HS-27A (cell line): ENCODE data around the gene C16orf92.
"Not testable (repeated sequence)": the region's sequence is repeated elsewhere in the genome, so short reads cannot be mapped to it uniquely, and the experiment has no call there.

ENCODE experiments used
- DNase-seq: peaks from one replicate; pipeline ENCODE4 v3.0.0-alpha.2; 2012; ENCODE audit warnings: low read depth, missing footprints

C16orf92 gene

DNA sequence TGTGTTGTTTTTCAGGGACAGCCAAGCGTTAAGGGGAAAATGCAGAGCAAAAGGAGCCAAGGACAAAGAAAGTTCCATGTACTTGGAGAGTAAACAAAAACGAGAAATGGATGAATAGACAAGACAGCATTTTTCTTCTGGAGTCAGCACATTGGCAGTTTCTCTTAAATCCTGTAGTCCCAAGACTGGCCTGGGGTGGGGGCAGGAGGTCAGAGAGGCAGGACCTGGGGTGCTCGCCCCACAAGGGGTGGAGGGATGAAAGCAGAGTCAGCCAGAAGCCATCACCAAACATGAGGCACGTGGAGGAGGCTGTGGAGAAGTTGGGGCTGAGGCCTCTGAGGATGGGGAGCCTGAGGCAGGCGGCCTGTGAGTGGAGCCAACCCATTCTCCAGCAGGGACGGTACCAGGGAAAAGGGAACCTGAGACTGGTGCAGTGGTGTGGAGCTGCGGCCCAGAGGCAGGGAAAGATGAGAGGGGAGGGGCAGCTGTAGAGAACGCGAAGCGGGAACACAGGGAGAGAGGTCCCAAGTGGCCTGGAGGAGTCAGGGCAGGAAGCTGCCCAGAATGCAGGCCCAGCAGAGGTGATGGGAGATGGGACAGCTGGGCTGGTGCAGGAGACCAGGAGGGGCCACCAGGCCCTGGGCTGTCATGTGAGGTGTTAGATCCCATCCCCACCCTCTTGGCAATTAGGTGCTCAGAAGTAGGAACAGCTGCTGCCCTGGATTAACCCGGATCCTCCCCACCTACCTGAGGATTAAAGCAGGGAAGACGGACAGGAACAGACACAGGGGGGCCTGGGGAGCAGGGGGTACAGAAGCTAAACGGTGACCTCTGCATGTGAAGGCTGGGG, 4.8 kb downstream of the C16orf92 start:
- no peak for DNase-seq

DNA sequence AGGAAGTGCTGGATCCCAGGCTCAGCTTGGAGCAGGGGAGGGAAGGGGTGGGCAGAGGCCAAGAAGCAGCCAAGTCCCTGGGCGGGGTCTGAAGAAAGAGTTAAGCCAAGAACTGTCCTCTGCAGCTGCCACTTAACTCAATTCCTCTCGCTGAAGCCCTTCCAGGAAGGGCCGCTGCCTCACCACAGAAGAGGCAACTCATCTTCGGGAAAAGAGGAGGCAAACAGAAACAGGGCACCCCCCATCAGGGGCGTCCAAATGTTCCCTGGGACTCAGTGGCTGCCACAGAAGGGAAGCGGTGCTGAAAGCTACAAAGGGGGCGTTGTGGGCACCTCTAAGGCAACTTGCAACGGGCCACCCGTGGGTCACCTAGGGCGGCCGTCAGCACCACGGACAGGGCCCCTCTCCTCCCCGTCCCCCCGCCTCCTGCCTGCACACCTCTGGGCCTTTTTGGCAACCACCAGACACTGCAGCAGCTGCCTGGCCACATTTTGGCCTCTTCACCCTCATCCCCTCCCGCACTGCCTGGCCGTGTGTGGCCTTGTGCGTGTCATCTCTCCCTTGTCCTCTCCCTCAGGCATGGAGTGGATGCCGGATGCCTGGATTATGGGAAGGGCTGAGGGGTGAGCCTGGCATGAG, 5.6 kb downstream of the C16orf92 start:
- no peak for DNase-seq

DNA sequence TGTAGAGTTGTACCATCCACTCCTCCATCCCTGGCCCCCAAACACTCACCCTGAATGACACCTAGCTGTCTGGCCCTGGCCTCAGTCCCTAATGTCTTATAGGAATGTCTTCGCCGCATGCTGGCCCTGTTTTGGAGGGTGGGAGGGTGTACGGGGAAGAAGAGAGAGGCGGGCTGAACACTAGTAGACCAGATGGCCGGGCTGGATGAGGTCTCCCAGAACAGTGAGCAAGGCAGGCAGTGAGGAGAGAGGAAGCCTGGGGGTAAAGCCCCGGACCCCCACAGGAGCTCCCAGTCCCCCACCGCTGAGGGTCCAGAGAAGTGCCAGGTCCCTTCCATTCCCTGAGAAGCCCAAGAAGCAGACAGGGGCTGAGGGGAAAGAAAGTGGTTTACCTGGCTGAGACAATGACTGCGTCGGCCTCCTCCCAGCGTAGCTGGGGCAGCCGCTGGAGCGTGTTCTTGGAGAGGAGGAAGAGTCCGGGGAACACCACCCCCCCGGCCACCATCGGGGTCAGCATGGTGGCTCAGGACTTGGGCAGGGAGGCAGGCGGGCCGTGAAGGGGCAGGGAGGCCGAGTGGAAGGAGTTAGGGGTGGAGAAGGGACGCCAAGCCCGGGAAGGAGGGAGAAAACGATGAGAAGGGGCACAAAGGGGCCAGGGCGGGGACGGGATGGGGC, 7.2 kb downstream of the C16orf92 start:
- DNase-seq, result no peak

DNA sequence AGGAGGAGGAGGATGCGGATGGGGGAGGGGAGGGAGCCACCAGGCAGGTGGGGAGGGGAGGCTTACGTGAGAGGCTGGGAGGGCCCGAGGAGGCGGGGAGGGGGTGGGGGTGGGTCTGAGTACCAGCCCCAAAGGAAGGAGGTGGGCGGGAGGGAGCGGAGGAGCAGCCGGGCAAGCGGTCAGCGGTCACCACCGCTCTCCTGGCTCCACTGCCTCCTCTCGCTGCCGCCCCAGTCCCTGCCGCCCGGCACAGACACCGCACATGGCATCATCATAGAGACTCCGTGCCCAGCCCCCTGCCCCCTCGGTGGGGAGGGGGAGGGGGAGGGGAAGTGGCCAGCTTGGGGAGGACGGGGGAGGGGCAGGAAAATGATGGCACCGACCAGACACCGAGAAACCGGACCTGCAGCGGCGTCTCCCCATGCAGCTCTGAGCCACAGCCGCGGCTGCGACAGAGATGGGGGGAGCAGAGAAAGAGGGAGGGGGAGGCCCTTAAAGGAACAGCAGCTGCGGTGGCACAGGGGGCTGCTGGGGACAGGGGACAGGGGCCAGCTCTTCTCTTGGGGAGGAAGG, 7.9 kb downstream of the C16orf92 start, which contains the start of gene TLCD3B:
TSS of gene TLCD3B (minus strand) at position 431 of the 573 bp plus-strand sequence. CDS start 744 bp downstream, outside the sequence.
- DNase-seq, result no peak

DNA sequence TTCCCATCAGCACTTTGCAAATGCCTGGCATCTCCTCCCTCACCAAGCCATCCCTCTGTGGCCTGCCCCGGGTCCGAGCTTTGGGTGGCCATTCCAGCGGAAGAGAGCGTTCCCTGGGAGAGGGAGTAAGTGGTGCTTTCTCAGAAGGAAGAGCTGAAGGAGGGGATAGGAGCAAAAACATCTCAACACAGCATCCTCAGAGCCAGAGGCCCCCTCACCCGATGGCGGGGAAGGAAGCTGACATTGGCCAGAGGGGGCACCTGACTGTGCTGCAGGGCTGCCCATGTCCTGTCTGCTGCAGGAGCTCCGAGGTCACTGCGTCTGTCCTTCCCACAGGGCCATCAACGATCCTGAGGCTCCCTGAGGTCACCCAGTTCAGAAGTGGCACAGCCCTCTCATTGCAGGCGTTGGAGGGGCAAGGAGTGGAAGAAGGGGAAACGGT, 8.5 kb downstream of the C16orf92 start:
- DNase-seq, result no peak

DNA sequence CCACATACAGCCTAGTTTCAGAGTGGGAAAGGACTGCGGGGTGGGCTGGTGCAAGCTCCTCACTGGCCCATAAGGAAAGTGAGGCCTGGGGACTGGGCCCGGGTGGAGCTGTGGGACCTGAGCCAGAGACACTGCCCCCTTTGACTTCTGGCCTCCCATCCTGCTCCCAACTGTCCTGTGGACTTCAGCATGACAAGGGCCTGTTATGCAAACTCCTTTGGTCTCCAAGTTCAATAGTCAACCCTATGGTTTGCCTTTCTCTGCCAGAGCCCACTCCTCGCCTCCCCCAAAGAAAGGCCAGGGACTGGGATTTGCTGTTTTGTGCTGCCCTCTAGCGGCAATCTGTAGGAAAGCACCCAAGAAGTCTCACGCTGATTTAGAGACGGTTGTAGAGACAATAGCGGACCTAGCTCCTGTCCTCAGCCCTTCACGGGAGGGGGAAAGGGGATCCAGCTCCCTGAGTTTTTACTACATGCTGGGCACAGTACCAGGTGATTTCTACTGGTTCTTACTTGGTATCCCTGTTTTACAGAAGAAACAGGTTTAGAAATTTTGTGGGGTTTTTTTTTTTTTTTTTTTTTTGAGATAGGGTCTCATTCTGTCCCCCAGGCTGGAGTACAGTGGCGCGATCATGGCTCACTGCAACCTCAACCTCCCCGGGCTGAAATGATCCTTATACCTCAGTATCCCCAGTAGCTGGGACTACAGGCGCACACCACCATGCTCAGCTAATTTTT, 9.3 kb downstream of the C16orf92 start:
- DNase-seq, result peak; percentile 42

DNA sequence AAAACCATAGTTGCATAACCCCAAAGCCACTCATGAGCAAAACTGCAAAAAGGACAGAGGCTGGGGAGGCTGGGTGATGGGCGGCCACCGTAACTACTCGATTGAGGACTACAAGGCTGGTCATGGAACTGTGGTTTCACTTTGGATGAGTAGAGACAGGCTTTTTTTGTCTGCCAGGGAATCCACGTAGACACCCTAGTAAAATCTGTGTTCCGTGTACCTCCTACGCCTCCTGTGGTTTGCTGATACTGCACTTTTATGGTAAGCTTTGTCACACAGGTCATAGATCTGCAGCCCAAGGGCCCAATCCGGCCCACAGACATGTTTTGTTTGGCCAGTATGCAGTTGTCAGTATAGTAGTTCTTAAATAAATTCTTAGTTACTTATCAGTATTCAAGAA, 10.3 kb downstream of the C16orf92 start:
- DNase-seq, result no peak

DNA sequence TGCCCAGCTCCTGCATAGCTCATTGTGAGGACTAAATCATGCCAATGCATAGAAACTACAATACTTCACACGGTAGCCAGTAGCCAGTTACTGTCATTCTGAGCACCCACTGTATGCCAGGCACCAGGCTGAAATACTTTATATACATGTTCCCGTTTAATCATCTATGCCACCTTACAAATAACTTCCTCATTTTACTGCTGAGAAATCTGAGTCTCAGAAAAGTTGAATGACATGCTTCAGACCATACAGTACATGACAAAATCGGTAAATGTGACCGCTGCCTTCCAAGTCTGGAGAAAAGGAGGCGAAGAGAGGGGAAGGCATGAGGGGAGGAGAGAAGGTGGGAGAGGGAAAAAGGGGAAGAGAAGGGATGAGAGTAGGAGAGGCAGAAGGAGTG, 17.2 kb downstream of the C16orf92 start:
- no peak for DNase-seq

DNA sequence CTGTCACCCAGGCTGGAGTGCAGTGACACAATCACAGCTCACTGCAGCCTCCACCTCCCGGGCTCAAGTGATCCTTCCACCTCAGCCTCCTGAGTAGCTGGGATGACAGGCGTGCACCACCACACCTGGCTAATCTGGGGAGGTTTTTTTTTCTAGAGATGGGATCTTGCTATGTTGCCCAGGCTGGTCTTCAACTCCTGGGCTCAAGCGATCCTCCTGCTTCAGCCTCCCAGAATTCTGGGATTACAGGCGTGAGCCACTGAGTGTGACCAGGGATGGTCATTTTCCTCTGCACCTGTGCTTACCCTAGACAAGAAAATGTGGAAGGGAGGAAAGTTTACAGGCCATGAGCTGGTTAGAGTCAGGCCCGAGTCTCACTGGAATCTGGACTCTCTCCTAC, 17.7 kb downstream of the C16orf92 start:
- not testable (repeated sequence) for DNase-seq

DNA sequence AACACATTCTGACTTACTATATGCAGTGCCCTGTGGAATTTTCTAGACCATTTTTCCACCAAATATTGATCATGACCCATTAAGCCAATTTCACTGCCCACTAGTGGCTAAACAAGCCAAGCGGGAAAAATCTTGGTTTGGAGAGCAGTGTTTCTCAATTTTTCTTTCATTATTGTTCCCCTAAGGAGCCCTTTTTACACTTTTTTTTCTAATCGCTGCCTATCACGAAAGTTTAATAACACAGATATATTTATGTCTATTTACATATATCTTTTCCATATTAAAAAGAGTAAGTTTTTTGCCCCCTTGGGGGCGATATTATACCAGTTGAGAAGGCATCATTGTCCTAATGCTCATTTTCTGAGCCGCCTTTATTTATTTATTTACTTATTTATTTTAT, 18.8 kb downstream of the C16orf92 start:
- no peak for DNase-seq

DNA sequence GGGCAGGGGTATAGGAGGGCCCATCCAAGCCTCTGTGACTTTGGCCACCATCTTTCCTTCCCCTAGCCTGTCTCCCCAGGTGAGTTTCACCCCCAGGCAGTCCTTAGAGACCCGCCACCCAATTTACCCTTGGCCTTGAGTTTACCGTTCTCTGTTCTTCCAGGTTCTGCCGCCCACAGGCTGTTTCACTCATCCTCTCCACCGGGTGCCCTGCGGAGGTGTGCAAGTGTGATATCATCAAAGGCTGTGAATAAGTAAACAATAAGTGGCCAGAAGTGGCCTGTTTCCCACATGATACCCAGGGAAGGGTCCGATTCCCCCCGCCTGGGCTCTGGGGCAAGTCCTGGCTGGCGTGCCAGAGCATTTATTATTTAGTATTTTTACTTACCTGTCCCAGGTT, 23.2 kb downstream of the C16orf92 start:
- no peak for DNase-seq

DNA sequence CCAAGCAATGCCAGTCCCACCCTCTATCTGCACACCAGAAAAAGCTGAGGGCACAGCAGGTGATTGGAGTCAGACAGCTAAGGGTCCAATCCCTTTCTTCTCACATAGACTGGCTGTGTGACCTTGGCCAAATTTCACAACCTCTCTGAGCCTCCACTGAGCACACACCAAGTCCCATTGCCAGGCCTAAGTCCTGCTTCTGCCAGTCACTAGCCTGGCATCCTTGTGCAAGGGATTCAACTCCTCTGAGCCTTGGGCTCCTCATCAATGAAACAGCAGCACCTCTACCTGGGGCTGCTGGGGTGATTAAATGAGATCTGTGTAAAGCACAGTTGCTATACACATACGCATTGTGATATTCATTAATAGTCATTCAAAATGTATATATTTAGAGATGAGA, 23.6 kb downstream of the C16orf92 start:
- DNase-seq, result no peak

DNA sequence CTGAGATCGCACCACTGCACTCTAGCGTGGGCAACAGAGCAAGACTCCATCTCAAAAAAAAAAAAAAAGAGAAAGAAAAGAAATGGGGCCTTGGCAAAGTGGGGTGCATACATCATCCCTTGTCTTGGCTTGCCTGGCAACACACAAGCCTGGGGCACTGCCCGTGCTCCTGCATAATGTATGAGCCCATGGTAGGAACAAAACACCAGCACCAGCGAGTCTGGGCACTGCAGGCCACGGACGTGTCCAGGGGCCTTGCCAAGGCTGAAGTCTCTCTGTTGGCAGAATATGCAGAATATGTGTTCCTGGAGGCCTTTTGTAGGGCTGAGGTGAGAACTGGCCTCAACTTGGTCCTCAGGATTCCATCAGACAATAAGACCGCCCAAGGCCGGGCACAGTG, 26.9 kb downstream of the C16orf92 start:
- DNase-seq, result no peak

DNA sequence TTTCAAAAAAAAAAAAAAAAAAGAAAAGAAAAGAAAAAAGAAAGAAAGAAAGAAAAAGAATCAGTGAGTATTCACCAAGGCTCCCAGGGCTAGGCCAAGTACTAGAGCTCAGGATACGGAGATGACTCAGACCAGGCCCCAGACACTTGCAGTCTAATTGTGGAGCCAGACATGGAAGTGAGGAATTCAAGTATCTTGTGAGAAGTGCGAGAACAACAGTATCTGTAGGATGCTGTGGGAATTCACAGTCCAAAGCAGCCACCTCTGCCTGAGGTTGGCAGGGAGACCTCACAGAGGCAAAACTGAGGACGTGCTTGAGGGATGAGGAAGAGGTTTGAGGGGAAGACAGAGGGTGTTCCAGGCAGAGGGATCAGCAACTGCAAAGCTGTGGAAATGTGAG, 28.5 kb downstream of the C16orf92 start:
- DNase-seq, result no peak

DNA sequence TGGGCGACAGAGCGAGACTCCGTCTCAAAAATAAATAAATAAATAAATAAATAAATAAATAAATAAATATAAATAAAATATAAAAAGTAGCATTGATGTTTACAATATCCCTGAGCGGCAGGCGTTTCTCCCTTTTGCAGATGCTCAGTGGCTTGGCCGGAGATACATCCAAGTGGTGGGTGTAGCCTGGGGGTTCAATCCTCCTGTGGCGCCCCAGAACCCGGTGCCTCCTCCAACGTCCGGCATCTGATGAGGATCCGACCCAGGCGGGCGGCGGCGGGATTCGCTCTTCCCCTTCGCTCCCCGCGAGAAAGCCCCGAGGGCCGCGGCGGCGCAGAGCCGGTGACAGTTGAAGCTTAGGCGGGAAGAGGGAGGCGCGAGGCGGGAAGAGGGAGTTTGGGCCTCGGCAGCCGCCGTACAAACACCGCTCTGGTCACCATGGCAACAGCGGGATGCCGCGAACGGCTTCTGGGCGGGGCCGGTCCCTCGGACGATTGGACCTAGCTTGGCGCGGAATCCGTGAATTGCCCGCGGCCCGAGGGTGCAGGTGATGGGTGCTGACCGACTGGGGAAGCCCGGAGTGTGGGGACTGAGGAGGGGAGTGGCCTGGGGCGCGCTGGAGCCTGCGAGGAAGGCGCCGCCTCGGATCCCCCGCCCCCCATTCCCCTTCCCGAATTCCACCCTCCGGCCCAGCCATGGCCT, 29.8 kb downstream of the C16orf92 start:
- peak; percentile 82 for DNase-seq

DNA sequence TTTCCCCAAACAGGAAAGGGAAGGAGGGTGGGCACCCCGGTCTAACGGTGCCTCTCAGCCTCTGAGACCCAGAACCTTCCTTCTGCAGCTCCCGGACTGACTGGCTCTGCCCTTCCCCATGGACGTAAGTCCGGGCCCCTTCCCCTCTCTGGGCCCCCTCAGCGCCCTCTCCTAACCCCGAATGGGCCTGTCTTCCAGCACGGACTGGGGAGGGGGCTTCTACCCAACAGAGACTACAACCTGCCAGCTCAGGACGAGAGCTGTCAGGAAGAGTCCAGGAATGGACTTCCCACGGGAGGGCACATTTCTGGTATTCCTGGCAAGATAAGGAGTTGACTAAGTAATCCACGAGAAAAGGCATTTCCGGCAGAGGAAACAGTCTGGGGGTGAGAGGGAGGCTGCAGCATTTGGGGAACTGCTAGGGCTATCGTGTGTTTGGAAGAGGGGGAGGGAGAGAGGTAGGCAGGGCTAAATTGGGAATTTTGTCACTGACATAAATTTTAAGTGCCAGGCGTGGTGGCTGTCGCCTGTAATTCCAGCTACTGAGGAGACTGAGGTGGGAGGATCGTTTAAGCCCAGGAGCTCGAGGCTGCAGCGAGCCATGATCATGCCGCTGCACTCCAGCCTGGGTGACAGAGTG, 30.5 kb downstream of the C16orf92 start:
- peak; percentile 52 for DNase-seq

DNA sequence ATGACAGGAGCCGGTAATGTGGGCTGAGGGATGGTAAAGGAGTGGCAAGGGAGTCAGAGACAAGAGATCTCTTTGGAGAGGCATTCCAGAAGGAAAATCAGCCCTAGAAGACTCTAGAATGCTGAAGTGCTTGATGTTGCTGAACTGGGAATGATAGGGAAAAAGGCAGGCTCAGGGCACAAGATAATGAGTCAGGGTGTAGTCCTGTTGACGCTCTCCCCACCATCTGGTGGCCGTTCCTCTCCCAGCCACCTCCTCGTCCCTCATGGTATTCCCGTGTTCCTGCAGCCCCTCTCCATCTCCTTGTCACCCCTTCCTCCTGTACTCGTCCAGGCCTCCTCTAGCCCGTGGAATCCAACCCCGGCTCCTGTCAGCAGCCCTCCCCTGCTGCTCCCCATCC, 31.5 kb downstream of the C16orf92 start:
- DNase-seq, result no peak

DNA sequence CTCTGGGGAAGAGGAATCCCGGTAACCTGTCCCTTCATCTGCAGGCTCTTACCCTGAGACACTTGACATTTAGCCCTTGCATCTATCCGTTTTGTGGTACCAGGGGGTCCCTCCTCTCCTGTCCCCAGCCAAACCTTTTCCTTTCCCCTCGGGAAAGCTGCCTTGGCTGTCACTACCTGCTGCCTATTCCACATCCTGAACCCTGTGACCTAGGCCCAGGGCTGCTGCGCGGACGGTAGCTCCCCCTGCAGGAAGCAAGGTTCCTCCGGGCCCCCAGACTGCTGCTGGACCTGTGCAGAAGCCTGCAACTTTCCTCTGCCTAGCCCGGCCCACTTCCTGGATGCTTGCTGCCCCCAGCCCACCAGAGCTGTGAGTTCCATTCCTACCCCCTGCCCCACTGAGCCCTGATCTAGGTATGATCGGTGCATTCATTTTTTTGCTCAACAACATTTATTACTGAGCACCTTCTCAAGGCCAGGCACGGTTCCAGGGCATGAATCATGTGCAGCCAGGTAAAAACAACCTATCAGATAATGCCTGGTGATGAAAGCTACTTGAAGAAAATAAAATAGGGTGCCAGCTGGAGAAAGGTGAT, 32.1 kb downstream of the C16orf92 start:
- DNase-seq, result no peak

DNA sequence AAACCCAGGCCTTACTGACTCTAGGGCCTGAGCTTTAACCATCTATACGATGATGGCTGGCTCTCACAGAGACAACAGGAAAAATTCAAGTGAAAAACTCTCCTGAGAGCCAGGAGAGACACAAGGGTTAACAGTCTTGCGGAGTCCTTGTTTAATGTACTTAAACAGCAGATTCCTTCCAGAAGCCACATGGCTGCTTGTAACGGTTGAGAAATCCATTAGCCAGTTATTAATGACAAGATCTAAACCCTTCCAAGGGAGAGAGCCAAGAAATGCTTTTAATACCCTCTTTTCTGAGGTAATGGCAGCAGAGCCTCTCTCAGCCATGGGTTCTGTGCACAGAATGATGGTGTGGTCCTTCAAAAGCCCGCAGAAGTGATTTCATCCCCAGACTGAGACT, 37.3 kb downstream of the C16orf92 start:
- DNase-seq, result no peak

DNA sequence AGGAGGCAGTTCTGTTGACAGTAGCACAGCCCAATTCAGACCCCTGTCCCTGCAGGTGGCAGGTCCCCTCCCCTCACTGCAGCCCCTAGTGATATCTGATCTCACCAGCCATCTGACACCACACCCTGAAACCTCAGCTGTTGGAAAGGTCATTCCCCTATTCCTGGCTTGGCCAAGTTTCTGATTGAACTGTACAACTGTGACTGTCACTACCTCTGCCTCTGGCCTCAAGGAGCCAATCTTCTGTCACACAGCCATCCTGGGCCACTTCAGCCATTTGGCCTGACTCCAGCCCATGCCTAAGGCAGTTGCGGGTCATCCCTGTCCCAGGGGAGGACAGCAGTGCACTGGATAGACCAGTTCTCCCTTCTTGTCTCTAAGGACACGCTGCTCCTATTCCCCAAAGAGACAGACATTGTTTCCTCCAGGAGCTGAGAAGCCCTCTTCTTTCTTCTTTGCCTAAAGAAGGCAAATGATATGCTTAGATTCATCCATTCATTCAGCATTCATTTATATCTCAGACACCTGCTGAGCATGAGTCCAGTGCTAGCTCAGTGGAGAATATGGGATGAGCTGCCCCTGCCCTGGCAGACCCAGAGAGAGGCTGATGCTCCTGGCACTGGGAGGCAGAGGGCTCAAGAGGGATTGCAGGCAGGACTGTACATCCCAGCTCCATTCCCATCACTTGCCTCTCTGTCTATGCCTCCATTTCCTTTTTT, 38.0 kb downstream of the C16orf92 start:
- no peak for DNase-seq
